HG03280 (cell line): ENCODE data around the gene FGF11.

ENCODE experiments used
- ATAC-seq: cut with Tn5 transposase; IDR thresholded peaks from one replicate; pipeline ENCODE4 v1.9.1; 2021; ENCODE audit warnings: mild to moderate bottlenecking, moderate library complexity; ENCODE audit not compliant: unreplicated experiment

FGF11 gene

DNA sequence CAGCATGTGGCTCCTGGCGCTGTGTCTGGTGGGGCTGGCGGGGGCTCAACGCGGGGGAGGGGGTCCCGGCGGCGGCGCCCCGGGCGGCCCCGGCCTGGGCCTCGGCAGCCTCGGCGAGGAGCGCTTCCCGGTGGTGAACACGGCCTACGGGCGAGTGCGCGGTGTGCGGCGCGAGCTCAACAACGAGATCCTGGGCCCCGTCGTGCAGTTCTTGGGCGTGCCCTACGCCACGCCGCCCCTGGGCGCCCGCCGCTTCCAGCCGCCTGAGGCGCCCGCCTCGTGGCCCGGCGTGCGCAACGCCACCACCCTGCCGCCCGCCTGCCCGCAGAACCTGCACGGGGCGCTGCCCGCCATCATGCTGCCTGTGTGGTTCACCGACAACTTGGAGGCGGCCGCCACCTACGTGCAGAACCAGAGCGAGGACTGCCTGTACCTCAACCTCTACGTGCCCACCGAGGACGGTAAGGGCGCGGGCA is 31.0 kb upstream of the FGF11 start:
- ATAC-seq = no peak

- no peak for ATAC-seq
These were observed 30.4 kb upstream of the FGF11 start for GRCh38 chr17:7408863-7409262.

- ATAC-seq = no peak
These were observed 29.6 kb upstream of the FGF11 start for GRCh38 chr17:7409716-7410115.

GRCh38 chr17:7410634-7411426 is 28.5 kb upstream of the FGF11 start:
- ATAC-seq = no peak

GRCh38 chr17:7411427-7411750 is 27.9 kb upstream of the FGF11 start:
- no peak for ATAC-seq

DNA sequence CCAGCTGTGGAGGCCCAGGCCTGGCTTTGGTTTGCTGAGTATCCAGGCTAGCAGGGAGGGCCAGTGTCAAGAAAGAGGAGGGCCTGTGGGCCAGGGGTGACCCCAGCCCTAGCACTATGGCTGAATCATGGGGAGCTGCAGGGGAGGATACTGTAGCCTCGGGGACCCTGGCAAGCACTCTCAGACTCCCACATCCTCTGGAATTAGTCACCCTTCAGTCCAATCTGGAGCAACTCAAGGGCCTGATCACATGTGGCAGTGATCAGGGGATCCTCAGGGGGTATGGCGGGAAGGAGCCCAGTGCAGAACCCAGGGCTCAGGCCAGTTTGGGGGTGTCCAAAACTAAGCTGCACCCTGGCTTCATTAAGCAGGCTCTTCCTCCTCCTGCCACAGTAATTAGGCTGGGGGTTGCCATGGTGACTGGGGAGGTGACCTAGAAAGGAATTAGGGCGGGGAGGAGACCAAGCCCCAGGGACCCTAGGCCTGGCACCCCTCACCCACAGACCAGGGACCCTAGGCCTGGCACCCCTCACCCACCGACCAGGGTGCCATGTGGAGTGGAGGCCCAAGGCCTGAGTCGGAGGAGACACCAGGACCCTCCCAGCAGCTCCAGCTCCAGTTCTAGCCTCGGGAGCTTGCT is 25.8 kb upstream of the FGF11 start:
- ATAC-seq = no peak

DNA sequence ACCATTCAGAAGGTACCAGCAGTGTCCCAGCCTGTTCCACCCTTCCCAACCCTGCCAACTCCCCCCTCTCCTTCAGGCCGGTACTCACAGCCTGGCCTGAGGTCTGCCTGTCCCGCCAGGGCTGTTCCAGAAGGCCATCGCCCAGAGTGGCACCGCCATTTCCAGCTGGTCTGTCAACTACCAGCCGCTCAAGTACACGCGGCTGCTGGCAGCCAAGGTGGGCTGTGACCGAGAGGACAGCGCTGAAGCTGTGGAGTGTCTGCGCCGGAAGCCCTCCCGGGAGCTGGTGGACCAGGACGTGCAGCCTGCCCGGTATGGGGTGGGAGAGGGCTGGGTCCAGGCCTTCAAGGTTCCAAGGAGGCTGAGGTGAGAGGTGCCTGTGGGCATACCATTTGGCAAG is 24.5 kb upstream of the FGF11 start:
- no peak for ATAC-seq

DNA sequence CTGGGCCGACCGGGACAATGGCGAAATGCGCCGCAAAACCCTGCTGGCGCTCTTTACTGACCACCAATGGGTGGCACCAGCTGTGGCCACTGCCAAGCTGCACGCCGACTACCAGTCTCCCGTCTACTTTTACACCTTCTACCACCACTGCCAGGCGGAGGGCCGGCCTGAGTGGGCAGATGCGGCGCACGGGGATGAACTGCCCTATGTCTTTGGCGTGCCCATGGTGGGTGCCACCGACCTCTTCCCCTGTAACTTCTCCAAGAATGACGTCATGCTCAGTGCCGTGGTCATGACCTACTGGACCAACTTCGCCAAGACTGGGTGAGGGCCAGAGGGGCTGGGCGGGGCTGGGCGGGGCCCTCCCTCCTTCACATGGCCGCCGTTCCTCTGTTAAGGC is 23.5 kb upstream of the FGF11 start:
- no peak for ATAC-seq

DNA sequence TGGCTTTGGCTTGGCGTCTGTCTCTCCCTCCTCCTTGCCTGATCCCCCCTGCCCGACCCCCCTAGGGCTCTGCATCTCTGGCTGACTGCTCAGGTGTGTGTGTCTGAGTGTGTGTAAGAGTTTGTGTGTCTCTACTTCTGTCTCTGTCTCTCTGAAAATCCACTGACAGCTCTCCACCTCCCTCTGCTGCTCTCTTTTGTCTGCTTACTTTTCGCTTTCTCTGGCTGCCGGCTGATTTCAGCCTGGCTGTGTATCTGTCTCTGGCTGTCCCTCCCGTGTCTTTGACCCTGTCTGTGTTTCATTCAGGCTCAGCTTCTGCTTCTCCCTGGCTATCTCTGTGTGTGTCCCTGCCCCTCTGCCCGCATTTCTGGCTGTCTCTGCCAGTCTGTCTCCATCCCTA is 23.0 kb upstream of the FGF11 start:
- ATAC-seq = no peak

GRCh38 chr17:7417056-7417655 is 22.2 kb upstream of the FGF11 start:
- ATAC-seq = no peak

DNA sequence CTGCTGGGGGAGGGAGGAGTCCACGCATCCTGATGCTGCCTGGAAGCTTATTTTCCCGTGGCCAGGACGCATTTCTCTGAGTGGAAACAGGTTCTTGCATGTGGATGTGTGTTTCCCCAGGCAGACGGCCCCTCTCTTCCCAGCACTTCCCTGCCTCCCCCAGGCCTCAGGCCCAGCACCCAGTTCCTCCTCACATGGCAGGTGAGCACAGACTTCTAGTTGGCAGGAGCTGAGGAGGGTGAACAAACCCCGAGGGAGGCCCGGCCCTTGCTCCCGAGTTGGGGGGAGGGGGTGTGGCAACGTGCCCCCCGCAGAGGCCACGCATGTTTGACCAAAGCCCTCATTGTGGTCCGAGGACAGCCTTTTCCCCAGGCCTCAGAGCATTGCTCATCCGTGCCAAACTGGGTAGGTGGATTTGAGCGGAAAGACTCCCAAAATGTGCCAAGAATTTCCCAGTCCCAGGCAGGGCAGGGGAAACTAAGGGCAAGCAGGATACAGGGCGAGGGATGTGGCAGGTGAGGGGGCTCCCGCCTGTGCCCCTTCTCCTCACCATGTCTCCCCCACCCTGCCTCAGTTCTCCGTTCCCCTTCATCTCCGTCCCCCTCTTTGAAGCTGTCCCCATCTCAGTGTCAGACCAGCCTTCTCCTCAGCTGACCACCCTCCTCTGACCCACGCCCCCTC is 20.7 kb upstream of the FGF11 start:
- ATAC-seq = no peak

- no peak for ATAC-seq
These were observed 19.3 kb upstream of the FGF11 start, which contains the start of gene SPEM1 for GRCh38 chr17:7419819-7420610. SPEM1 (plus strand) TSS chr17:7420324; CDS start chr17:7420385, 61 bp downstream.

DNA sequence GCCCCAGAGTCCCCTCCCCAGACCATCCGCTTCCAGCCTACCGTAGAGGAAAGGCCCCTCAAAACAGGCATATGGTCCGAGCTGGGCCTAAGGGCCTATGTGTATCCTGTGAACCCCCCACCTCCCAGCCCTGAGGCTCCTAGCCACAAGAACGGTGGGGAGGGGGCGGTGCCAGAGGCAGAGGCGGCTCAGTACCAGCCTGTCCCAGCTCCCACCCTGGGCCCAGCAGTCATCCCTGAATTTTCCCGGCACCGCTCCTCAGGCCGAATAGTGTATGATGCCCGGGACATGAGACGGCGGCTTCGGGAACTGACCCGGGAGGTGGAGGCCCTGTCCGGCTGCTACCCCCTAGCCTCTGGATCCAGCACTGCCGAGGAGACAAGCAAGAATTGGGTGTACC is 18.1 kb upstream of the FGF11 start:
- ATAC-seq = no peak

DNA sequence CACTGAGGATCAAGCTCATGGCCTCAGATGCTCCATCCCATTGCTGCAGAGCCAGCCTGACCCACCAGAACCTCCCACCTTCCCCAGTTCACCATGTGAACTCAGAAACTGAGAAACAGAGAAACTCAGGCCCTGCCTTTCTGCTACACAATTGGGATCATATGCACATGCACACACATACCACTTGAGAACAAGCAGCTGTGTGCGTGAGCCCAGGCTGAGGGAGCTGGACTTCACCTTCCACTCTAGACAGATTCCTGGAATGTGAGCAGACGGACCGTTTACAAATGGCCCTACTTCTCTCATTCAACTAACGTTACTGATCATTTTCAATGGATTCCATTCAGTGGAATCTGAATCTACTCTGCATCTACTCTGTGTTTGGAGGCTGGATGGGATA is 15.6 kb upstream of the FGF11 start:
- no peak for ATAC-seq

- ATAC-seq = no peak
These were observed 14.0 kb upstream of the FGF11 start, which contains the start of gene SPEM2 for GRCh38 chr17:7425316-7425715. SPEM2 (plus strand) TSS chr17:7425616; CDS start chr17:7425689, 73 bp downstream.

- ATAC-seq = no peak
These were observed 13.6 kb upstream of the FGF11 start for GRCh38 chr17:7425756-7426155.

- no peak for ATAC-seq
These were observed 13.0 kb upstream of the FGF11 start for GRCh38 chr17:7426203-7426863.

GRCh38 chr17:7426896-7427489 is 12.3 kb upstream of the FGF11 start:
- ATAC-seq = no peak

DNA sequence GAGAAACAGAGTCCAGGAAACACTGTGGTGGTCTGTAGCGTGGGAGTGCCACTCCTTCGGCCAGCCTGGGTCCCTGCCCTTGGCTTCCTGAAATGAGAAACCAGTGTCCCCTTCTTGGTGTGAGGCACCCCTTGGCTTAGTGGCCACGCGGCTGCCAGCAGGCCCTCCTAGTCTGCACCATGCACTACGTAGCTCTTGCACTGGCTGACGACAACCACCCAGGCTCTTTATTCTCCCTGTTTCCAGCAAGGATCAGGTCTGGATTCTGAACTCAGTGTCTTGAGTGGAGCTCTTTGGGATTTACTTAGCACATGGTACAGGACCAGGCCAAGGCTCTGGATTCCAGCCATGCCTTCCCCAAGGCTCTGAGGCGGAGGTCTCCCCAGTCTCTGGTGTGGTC is 11.8 kb upstream of the FGF11 start:
- no peak for ATAC-seq

- no peak for ATAC-seq
These were observed 10.8 kb upstream of the FGF11 start, which contains the start of gene SPEM3 for GRCh38 chr17:7428557-7428956. SPEM3 (plus strand) TSS chr17:7428857; CDS start chr17:7428903, 46 bp downstream.
